IMR-90 (cell line): ENCODE measurements around the gene PTPRG. TPM values are rescaled to one million over a fixed set of nuclear protein-coding genes. Genes with fewer than 3 reads are reported as not detected.

Experiments
- ATAC-seq: fragments of 200-7000 bp; cut with Tn5 transposase; 2 replicates; pipeline ENCODE4 v1.9.1; 2020; ENCODE audit warnings: low read depth, mild to moderate bottlenecking, moderate library complexity
- BruUV-seq: library from RNA; stranded (reverse); fragments of 400-500 nt; replicated peaks from 2 replicates; lab custom pipeline; 2021; lab: Mats Ljungman, UMichigan
- CTCF ChIA-PET: fragments of 300-600 bp; formaldehyde crosslinking; extraction: SDS; loops from one replicate; lab custom pipeline; 2021; ENCODE audit warnings: antibody characterized with exemption; lab: Yijun Ruan, JAX
- POLR2A ChIA-PET: fragments of 300-600 bp; sonication (Branson Sonifier 250); formaldehyde crosslinking; loops from one replicate; lab custom pipeline; 2022; ENCODE audit warnings: antibody characterized with exemption; ENCODE audit not compliant: unreplicated experiment; lab: Charles Lee
- DNase-seq: peaks from one replicate; pipeline ENCODE4 v3.0.0; 2013
- H2AFZ ChIP-seq: replicated peaks from 2 replicates; pipeline ENCODE3; 2013; ENCODE audit warnings: low read length, mild to moderate bottlenecking; ENCODE audit not compliant: poor library complexity
- H2AK5ac ChIP-seq: 2 replicates; pipeline ENCODE4 v1.6.1; 2013; ENCODE audit warnings: low read depth, low read length, inconsistent platforms
- H2AK9ac ChIP-seq: replicated peaks from 2 replicates; pipeline ENCODE3; 2013; ENCODE audit warnings: mild to moderate bottlenecking, low read depth, low read length, moderate library complexity; ENCODE audit not compliant: poor library complexity
- H2BK120ac ChIP-seq: 2 replicates; pipeline ENCODE4 v1.6.1; 2013; ENCODE audit warnings: low read depth, low read length, inconsistent platforms
- H2BK15ac ChIP-seq: 3 replicates; pipeline ENCODE4 v1.6.1; 2013; ENCODE audit warnings: low read depth, low read length, inconsistent platforms
- H2BK20ac ChIP-seq: 2 replicates; pipeline ENCODE4 v1.6.1; 2013; ENCODE audit warnings: low read depth, mild to moderate bottlenecking, inconsistent platforms, low read length, moderate library complexity
- H2BK5ac ChIP-seq: 2 replicates; pipeline ENCODE4 v1.6.1; 2013; ENCODE audit warnings: mild to moderate bottlenecking, low read depth, low read length, inconsistent platforms; ENCODE audit not compliant: poor library complexity, severe bottlenecking
- H3K14ac ChIP-seq: replicated peaks from 2 replicates; pipeline ENCODE4 v1.6.1; 2013; ENCODE audit warnings: low read depth, low read length, inconsistent platforms
- H3K18ac ChIP-seq: 2 replicates; pipeline ENCODE4 v1.6.1; 2013; ENCODE audit warnings: low read depth, low read length, control low read depth
- H3K23ac ChIP-seq: 2 replicates; pipeline ENCODE4 v1.6.1; 2013; ENCODE audit warnings: low read depth, low read length, inconsistent platforms
- H3K27ac ChIP-seq: 2 replicates; pipeline ENCODE4 v1.5.1; 2013; ENCODE audit warnings: mild to moderate bottlenecking, control low read depth, low read length; ENCODE audit not compliant: insufficient read depth
- H3K27me3 ChIP-seq: 2 replicates; pipeline ENCODE4 v1.6.1; 2013; ENCODE audit warnings: low read length; ENCODE audit not compliant: control insufficient read depth, insufficient read depth
- H3K36me3 ChIP-seq: 2 replicates; pipeline ENCODE4 v1.6.1; 2013; ENCODE audit warnings: low read length, mixed read lengths; ENCODE audit not compliant: control insufficient read depth, insufficient read depth
- H3K4ac ChIP-seq: 2 replicates; pipeline ENCODE4 v1.6.1; 2013; ENCODE audit warnings: low read depth, low read length, inconsistent platforms
- H3K4me1 ChIP-seq: 2 replicates; pipeline ENCODE4 v1.6.1; 2013; ENCODE audit warnings: low read length, mixed read lengths; ENCODE audit not compliant: control insufficient read depth, insufficient read depth
- H3K4me2 ChIP-seq: 2 replicates; pipeline ENCODE4 v1.6.1; 2013; ENCODE audit warnings: low read depth, mild to moderate bottlenecking, control low read depth, low read length, moderate library complexity
- H3K4me3 ChIP-seq: 2 replicates; pipeline ENCODE4 v1.5.1; 2013; ENCODE audit warnings: low read depth, mild to moderate bottlenecking, control low read depth, low read length, moderate library complexity; ENCODE audit not compliant: insufficient read depth
- H3K56ac ChIP-seq: 2 replicates; pipeline ENCODE4 v1.6.1; 2013; ENCODE audit warnings: low read length, inconsistent platforms; ENCODE audit not compliant: insufficient read depth; ENCODE audit errors: extremely low read depth
- H3K79me1 ChIP-seq, 2 experiments: 2 replicates each; pipeline ENCODE4 v1.6.1; 2013; ENCODE audit warnings: low read length in 2 of 2, inconsistent platforms in 1 of 2, low read depth in 1 of 2
- H3K9ac ChIP-seq: 2 replicates; pipeline ENCODE4 v1.6.1; 2013; ENCODE audit warnings: low read depth, low read length, control low read depth
- H3K9me1 ChIP-seq: 2 replicates; pipeline ENCODE4 v1.6.1; 2013; ENCODE audit warnings: low read length, inconsistent platforms; ENCODE audit not compliant: insufficient read depth
- H3K9me3 ChIP-seq: 2 replicates; pipeline ENCODE4 v1.6.1; 2013; ENCODE audit warnings: low read length; ENCODE audit not compliant: control insufficient read depth, insufficient read depth
- H4K20me1 ChIP-seq: 2 replicates; pipeline ENCODE4 v1.6.1; 2013; ENCODE audit warnings: low read length, inconsistent platforms; ENCODE audit not compliant: insufficient read depth
- H4K5ac ChIP-seq: 2 replicates; pipeline ENCODE4 v1.6.1; 2013; ENCODE audit warnings: mild to moderate bottlenecking, low read depth, low read length, control low read depth
- H4K8ac ChIP-seq, 2 experiments: 2 replicates each; pipeline ENCODE4 v1.6.1; 2013; ENCODE audit warnings: low read depth in 2 of 2, low read length in 2 of 2, control low read depth in 1 of 2, inconsistent platforms in 1 of 2
- H4K91ac ChIP-seq: 2 replicates; pipeline ENCODE4 v1.6.1; 2013; ENCODE audit warnings: low read depth, low read length, inconsistent platforms; ENCODE audit not compliant: insufficient read depth
- BHLHE40 ChIP-seq: fragments of 150-350 bp; IDR thresholded peaks from 2 replicates; pipeline ENCODE4 v1.6.1; 2016; ENCODE audit warnings: mild to moderate bottlenecking, low read depth, low read length
- CEBPB ChIP-seq: IDR thresholded peaks from 2 replicates; pipeline ENCODE4 v1.6.1; 2012; ENCODE audit warnings: low read depth, low read length, improper control_type of control experiment
- CHD1 ChIP-seq: IDR thresholded peaks from 2 replicates; pipeline ENCODE4 v1.6.1; 2012; ENCODE audit warnings: low read depth, low read length, improper control_type of control experiment
- CTCF ChIP-seq: conservative IDR thresholded peaks from 2 replicates; pipeline ENCODE4 v1.5.1; 2012; ENCODE audit warnings: mild to moderate bottlenecking, low read depth, low read length, improper control_type of control experiment
- ELK1 ChIP-seq: fragments of 150-350 bp; IDR thresholded peaks from 2 replicates; pipeline ENCODE4 v1.6.1; 2016; ENCODE audit warnings: low read depth, mild to moderate bottlenecking, low read length, moderate library complexity, borderline replicate concordance
- FOS ChIP-seq: fragments of 150-350 bp; IDR thresholded peaks from 2 replicates; pipeline ENCODE4 v1.6.1; 2016; ENCODE audit warnings: low read depth, low read length
- MAFK ChIP-seq: IDR thresholded peaks from 2 replicates; pipeline ENCODE4 v1.6.1; 2012; ENCODE audit warnings: low read depth, low read length, improper control_type of control experiment
- MAZ ChIP-seq: IDR thresholded peaks from 2 replicates; pipeline ENCODE4 v1.6.1; 2012; ENCODE audit warnings: low read depth, mild to moderate bottlenecking, low read length, improper control_type of control experiment, moderate library complexity, borderline replicate concordance
- MXI1 ChIP-seq: IDR thresholded peaks from 2 replicates; pipeline ENCODE4 v1.6.1; 2012; ENCODE audit warnings: low read depth, mild to moderate bottlenecking, low read length, moderate library complexity, borderline replicate concordance
- NFE2L2 ChIP-seq: fragments of 150-350 bp; IDR thresholded peaks from 2 replicates; pipeline ENCODE4 v1.6.1; 2016; ENCODE audit warnings: low read depth, mild to moderate bottlenecking, low read length
- POLR2A ChIP-seq: IDR thresholded peaks from 2 replicates; pipeline ENCODE4 v1.6.1; 2012; ENCODE audit warnings: mild to moderate bottlenecking, low read depth, low read length
- RAD21 ChIP-seq: IDR thresholded peaks from 2 replicates; pipeline ENCODE4 v1.6.1; 2012; ENCODE audit warnings: low read length, improper control_type of control experiment
- RCOR1 ChIP-seq: IDR thresholded peaks from 2 replicates; pipeline ENCODE4 v1.6.1; 2012; ENCODE audit warnings: mild to moderate bottlenecking, low read length, improper control_type of control experiment; ENCODE audit not compliant: insufficient replicate concordance
- RFX5 ChIP-seq: IDR thresholded peaks from 2 replicates; pipeline ENCODE4 v1.8.0; 2012; ENCODE audit warnings: low read depth, mild to moderate bottlenecking, low read length, moderate library complexity
- SMC3 ChIP-seq: fragments of 150-350 bp; IDR thresholded peaks from 2 replicates; pipeline ENCODE4 v1.6.1; 2016; ENCODE audit warnings: low read depth, mild to moderate bottlenecking, antibody characterized with exemption, low read length, moderate library complexity
- USF2 ChIP-seq: fragments of 150-350 bp; IDR thresholded peaks from 2 replicates; pipeline ENCODE4 v1.6.1; 2017; ENCODE audit warnings: mild to moderate bottlenecking, antibody characterized with exemption, low read length, low read depth
- WGBS, 2 experiments: methylation state at CpG; one replicate each; pipeline versions ENCODE4 v1.1.5 to v1.1.7; 2013; ENCODE audit warnings: missing lambda C conversion rate in 2 of 2; ENCODE audit not compliant: insufficient read length in 1 of 2; ENCODE audit errors: extremely low coverage in 2 of 2; 5-methylcytosine and 5-hydroxymethylcytosine counted together
- dilution Hi-C: fragments of 300-500 bp; cut with HindIII; formaldehyde crosslinking; loops from one replicate; pipeline ENCODE4 v1.14.3; 2018; ENCODE audit warnings: low sequenced_read_pairs; ENCODE audit not compliant: unreplicated experiment
- in situ Hi-C: fragments of 300-500 bp; cut with MboI; formaldehyde crosslinking; loops from 3 replicates; pipeline ENCODE4 v1.14.3; 2019; ENCODE audit warnings: low sequenced_read_pairs, inconsistent platforms, mixed read lengths
- intact Hi-C: fragments of 100-400 bp; cut with micrococcal nuclease; formaldehyde crosslinking; loops from 2 replicates; pipeline ENCODE4 v1.10.0; 2022
- polyA plus RNA-seq, 3 experiments: library from polyadenylated mRNA; depleted of rRNA; stranded (reverse); fragments of >200 nt; gene quantifications; 2 replicates each; pipeline ENCODE4 v1.2.3, GENCODE V29; 2012; ENCODE audit warnings: low replicate concordance in 1 of 3
- total RNA-seq: library from RNA; depleted of rRNA; stranded (reverse); fragments of >200 nt; gene quantifications from 2 replicates; pipeline ENCODE4 v1.2.3, GENCODE V29; 2012

PTPRG gene
- total and polyA plus RNA-seq, 2 of the 4 experiments (the other 2 are of a cell fraction): 7.7 to 31.0 TPM

- no peak overlapping the region for H2AK9ac ChIP-seq
- no peak overlapping the region for H3K27ac ChIP-seq
- H3K36me3 ChIP-seq: no peaks in the 10 kb centered on the region
- no peak overlapping the region for H2BK5ac ChIP-seq
- no peak overlapping the region for H2AFZ ChIP-seq
- H3K4me3 ChIP-seq: no peak overlapping the region
- no peak overlapping the region for H2BK20ac ChIP-seq
- H3K27me3 ChIP-seq: no peaks in the 10 kb centered on the region
- WGBS, 2 experiments: 93% methylated on average over 2 of the region's 5 CpGs; no CpG with 5 or more reads in 1 of the 2 experiments
- no peak overlapping the region for H3K56ac ChIP-seq
- ChIA-PET CTCF (interaction anchor here (1.3 kb wide), 1 partner anchor 23 kb away, joined by 4 read pairs; no protein-coding TSS in a partner anchor), POLR2A (no interaction called here)
- TF ChIP-seq SMC3 (no peak), MAFK (no peak), POLR2A (no peak), MXI1 (no peak), ELK1 (no peak), FOS (no peak), RCOR1 (no peak), BHLHE40 (no peak), CEBPB (no peak), RAD21 (no peak), RFX5 (no peak), NFE2L2 (no peak), CTCF (no peak), USF2 (no peak), MAZ (no peak), CHD1 (no peak)
- no peaks in the 10 kb centered on the region for H3K9me1 ChIP-seq
- H3K9ac ChIP-seq: no peak overlapping the region
- intact Hi-C loops (no loop called here), in situ Hi-C loops (no loop called here), dilution Hi-C loops (no loop called here)
- H4K91ac ChIP-seq: no peak overlapping the region
- H3K9me3 ChIP-seq: no peaks in the 10 kb centered on the region
- no peak overlapping the region for H2AK5ac ChIP-seq
- H3K14ac ChIP-seq: no peak overlapping the region
- H2BK15ac ChIP-seq: no peak overlapping the region
- H3K4me1 ChIP-seq: no peaks in the 10 kb centered on the region
- no peaks in the 10 kb centered on the region for H4K20me1 ChIP-seq
- H4K8ac ChIP-seq: no peak overlapping the region
- no peak overlapping the region for H3K23ac ChIP-seq
- H3K79me1 ChIP-seq: peaks cover 3 to 11% of the 10 kb centered on the region in 2 experiments; a peak in 2 of 4 replicates
- H2BK120ac ChIP-seq: no peak overlapping the region
- no peak overlapping the region for H3K4ac ChIP-seq
- no peak for DNase-seq
- no peak overlapping the region for H3K18ac ChIP-seq
- no peak overlapping the region for H4K5ac ChIP-seq
- no peak overlapping the region for H3K4me2 ChIP-seq
- ATAC-seq: no peak
- BruUV-seq: no TSS peak
These were observed 483.6 kb downstream of the PTPRG start for GRCh38 chr3:62044874-62045411.
